KG1 (cell line): ENCODE results near the gene YTHDF2.

Source experiments
- DNase-seq: peaks from one replicate; lab custom pipeline; 2025; lab: John Stamatoyannopoulos, UW

Gene YTHDF2

GRCh38 chr1:28801461-28801860 lies 64.7 kb downstream of the YTHDF2 start:
- DNase-seq, result no peak

GRCh38 chr1:28803051-28803450 lies 66.3 kb downstream of the YTHDF2 start:
- no peak for DNase-seq

GRCh38 chr1:28803662-28804061 lies 66.9 kb downstream of the YTHDF2 start:
- no peak for DNase-seq

GRCh38 chr1:28804071-28804470 lies 67.3 kb downstream of the YTHDF2 start:
- DNase-seq, result no peak

- DNase-seq, result no peak
These were observed 70.3 kb downstream of the YTHDF2 start for GRCh38 chr1:28807046-28807445.

- no peak for DNase-seq
These were observed 71.2 kb downstream of the YTHDF2 start for GRCh38 chr1:28807986-28808385.

GRCh38 chr1:28811369-28811765 lies 74.6 kb downstream of the YTHDF2 start:
- DNase-seq, result no peak

GRCh38 chr1:28811766-28812668 lies 75.3 kb downstream of the YTHDF2 start, which contains the start of gene OPRD1:
OPRD1 (plus strand) TSS chr1:28812170; CDS start chr1:28812384, 214 bp downstream.
- no peak for DNase-seq

GRCh38 chr1:28812669-28813468 lies 76.1 kb downstream of the YTHDF2 start:
- no peak for DNase-seq

- DNase-seq, result no peak
These were observed 77.3 kb downstream of the YTHDF2 start for GRCh38 chr1:28813931-28814465.

GRCh38 chr1:28815533-28816185 lies 78.9 kb downstream of the YTHDF2 start:
- DNase-seq, result no peak

- DNase-seq, result no peak
These were observed 80.4 kb downstream of the YTHDF2 start for GRCh38 chr1:28817133-28817532.

- no peak for DNase-seq
These were observed 82.3 kb downstream of the YTHDF2 start for GRCh38 chr1:28819020-28819419.
